Fibroblast of pulmonary artery (primary cell): ENCODE measurements around the gene MAMDC4.
A peak's percentile ranks its signal among the peaks of the same experiment; 100 is the strongest.

Source experiments
- DNase-seq: peaks from one replicate; pipeline ENCODE4 v3.0.0-alpha.2; 2010; ENCODE audit warnings: low read depth
- H3K4me3 ChIP-seq: replicated peaks from 2 replicates; pipeline ENCODE4 v1.5.1; 2011; ENCODE audit warnings: low read depth, mild to moderate bottlenecking, control low read depth, low read length, moderate library complexity
- CTCF ChIP-seq: IDR thresholded peaks from 2 replicates; pipeline ENCODE4 v1.5.1; 2011; ENCODE audit warnings: mild to moderate bottlenecking, control low read depth, low read length, inconsistent platforms; ENCODE audit errors: missing control alignments

The MAMDC4 gene

GRCh38 chr9:136848393-136849037 is 3.6 kb upstream of the MAMDC4 start:
- H3K4me3 ChIP-seq, result peak overlapping the region; percentile 86
- TF ChIP-seq CTCF, result no peak
- no peak for DNase-seq

- peak within 1 kb of the TSS; percentile 86 for H3K4me3 ChIP-seq
- no peak for TF ChIP-seq CTCF
- DNase-seq, result peak; percentile 99
These were observed 2.8 kb upstream of the MAMDC4 start, which contains the start of gene PHPT1 for GRCh38 chr9:136849038-136849959. PHPT1 (plus strand) TSS chr9:136849409; CDS start chr9:136849431, 22 bp downstream.

GRCh38 chr9:136849960-136850865 is 1.9 kb upstream of the MAMDC4 start:
- DNase-seq, result no peak
- no peak for TF ChIP-seq CTCF
- peak overlapping the region; percentile 86 for H3K4me3 ChIP-seq

- H3K4me3 ChIP-seq, result no peak overlapping the region
- TF ChIP-seq CTCF, result no peak
- DNase-seq, result no peak
These were observed 1.0 kb upstream of the MAMDC4 start for GRCh38 chr9:136850866-136851775.

GRCh38 chr9:136852664-136853595 is 784 bp downstream of the MAMDC4 start:
- no peak overlapping the region for H3K4me3 ChIP-seq
- DNase-seq, result no peak
- no peak for TF ChIP-seq CTCF
